ENCODE data around the gene FBXL14. TPM values are rescaled to one million over a fixed set of nuclear protein-coding genes. Genes with fewer than 3 reads are reported as not detected.

FBXL14 gene
- total and polyA plus RNA-seq, 5 donors, result 4.7 to 8.3 (median 7.8) TPM

- DNase-seq, result no peak
- H3K27me3 ChIP-seq (ENCODE audit: control insufficient read depth, insufficient read depth), result no peaks in the 10 kb centered on the region
- WGBS, result 49% methylated on average over 26 of the region's 26 CpGs
Measured at GRCh38 chr12:1531654-1532374, 62.6 kb downstream of the FBXL14 start.

DNA sequence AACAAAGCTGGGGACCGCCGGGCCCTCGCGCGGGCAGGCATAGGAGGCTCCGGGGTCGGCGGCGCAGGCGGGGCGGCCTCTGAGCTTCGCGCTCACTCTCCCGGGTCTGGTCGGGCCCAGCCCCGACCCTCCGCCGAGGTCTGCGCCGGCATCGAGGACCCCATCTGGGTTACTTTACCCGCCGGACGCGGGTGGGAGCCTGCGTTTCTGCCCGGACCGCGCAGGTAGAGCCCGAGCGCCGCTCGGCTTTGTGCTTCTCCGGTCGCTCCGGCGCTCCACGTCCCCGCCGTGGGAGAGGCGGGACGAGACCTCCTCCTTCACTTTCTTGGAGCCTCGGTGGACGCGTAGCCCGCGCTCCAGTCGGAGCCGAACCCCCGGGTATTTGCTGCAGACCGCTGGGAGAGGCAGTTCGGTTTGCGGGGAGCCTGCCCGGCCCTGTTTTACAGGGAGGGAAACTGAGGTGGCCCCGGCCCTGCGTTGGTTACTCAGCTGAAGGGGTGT, 63.2 kb downstream of the FBXL14 start:
- 4% methylated on average over 55 of the region's 56 CpGs for WGBS
- ATAC-seq (peak; percentile 36 to 41), DNase-seq (peak in 1 of 3 donors; percentile 72)
- intact Hi-C loops (cut with DNase I), result no loop called here
- peak overlapping the region; percentile 93 for H3K4me3 ChIP-seq (ENCODE audit: low read length)
- H3K4me1 ChIP-seq (ENCODE audit: control insufficient read depth, insufficient read depth, low read length), result no peaks in the 10 kb centered on the region
- H3K27ac ChIP-seq (ENCODE audit: low read length), result no peak overlapping the region
- H3K27me3 ChIP-seq (ENCODE audit: control insufficient read depth, insufficient read depth), result no peaks in the 10 kb centered on the region
- no peaks in the 10 kb centered on the region for H3K9me3 ChIP-seq (ENCODE audit: control insufficient read depth, low read length)

More at GRCh38 chr12:1531654-1532374, 62.6 kb downstream of the FBXL14 start:
- peak overlapping the region; percentile 93 for H3K4me3 ChIP-seq (ENCODE audit: low read length)
- H3K4me1 ChIP-seq (ENCODE audit: control insufficient read depth, insufficient read depth, low read length), result no peaks in the 10 kb centered on the region
- H3K9me3 ChIP-seq (ENCODE audit: control insufficient read depth, low read length), result no peaks in the 10 kb centered on the region
- ATAC-seq, result no peak
- intact Hi-C loops (cut with DNase I), result no loop called here
- no peak overlapping the region for H3K27ac ChIP-seq (ENCODE audit: low read length)

DNA sequence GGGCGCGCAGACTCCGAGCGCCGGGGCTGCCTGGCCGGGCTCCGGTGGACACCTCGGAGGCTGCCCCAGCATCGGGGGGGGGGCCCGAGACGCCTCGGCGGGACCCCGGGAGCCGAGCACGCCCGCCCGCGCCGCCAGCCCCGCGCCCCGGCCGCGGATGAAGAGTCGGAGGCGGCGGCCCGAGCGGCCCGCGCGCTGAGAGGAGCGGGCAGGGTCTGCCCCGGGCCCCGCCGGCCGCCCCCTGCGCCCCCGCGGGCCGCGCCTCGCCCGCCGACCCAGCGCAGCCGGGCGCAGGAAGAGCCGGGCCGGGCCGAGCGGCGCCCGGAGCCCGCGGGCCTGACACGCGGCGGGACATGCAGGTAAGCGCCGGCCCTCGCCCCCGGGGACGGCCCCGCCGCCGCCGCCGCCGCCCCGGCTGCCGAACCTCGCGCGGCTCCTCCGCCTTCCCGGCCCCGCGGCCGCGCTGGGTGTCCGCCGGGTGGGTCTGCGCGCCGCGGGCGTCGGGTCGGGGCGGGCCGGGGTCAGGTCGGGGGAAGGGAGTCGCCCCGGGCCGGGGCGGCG, 63.7 kb downstream of the FBXL14 start:
- intact Hi-C loops (cut with DNase I), result no loop called here

DNA sequence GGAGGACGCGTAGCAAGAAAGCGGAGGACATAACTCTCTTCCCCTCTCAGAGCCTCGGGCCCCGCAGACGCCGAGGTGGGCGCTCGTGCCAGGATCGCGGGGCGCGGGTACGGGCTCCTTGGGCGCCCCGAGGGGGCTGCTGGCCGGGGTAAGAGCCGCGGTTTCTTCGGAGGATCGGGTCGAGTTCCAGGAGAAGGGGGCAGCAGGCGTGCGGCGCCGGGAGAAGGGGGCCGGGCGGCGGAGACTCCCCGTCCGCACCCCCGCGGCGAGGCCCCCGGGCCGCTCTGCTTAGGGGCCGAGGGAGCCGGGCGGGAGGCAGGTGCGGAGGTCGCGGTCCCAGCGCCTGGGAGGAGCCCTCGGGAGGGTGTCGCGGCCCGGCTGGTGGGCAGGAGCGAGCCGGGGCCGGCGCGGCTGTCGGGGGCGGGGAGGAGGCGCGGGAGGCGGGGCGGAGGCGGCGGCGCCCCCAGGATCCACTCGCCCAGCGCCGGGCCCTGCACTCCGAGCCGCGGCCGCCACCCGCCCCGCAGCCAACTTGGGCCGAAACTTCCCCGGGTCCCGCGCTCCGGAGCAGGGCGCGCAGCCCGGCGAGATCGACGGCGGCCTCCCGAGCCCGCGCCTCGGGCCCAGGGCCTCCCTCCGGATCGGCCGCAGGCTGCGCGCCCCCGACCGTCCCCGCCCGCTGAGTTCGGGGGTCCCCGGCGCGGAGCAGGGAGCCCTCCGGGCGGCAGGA, 64.4 kb downstream of the FBXL14 start:
- Histone ChIP-seq H3K9me3 (ENCODE audit: control insufficient read depth, low read length) (no peaks in the 10 kb centered on the region), H3K27me3 (ENCODE audit: control insufficient read depth, insufficient read depth) (no peaks in the 10 kb centered on the region), H3K4me1 (ENCODE audit: control insufficient read depth, insufficient read depth, low read length) (no peaks in the 10 kb centered on the region), H3K4me3 (ENCODE audit: low read length) (peak overlapping the region; percentile 93), H3K27ac (ENCODE audit: low read length) (no peak overlapping the region)
- ATAC-seq (peak; percentile 33 to 61), DNase-seq (peak; percentile 32 to 81 (median 68))
- WGBS, result 2% methylated on average over 98 of the region's 101 CpGs
- intact Hi-C loops (cut with DNase I), result no loop called here

More for the DNA sequence above, 63.7 kb downstream of the FBXL14 start:
- Histone ChIP-seq H3K27me3 (ENCODE audit: control insufficient read depth, insufficient read depth) (no peaks in the 10 kb centered on the region), H3K4me1 (ENCODE audit: control insufficient read depth, insufficient read depth, low read length) (no peaks in the 10 kb centered on the region), H3K9me3 (ENCODE audit: control insufficient read depth, low read length) (no peaks in the 10 kb centered on the region), H3K27ac (ENCODE audit: low read length) (no peak overlapping the region), H3K4me3 (ENCODE audit: low read length) (peak overlapping the region; percentile 93)
- no peak for ATAC-seq
- no peak for DNase-seq
- WGBS, result 1% methylated on average over 99 of the region's 99 CpGs

- no peak overlapping the region for H3K27ac ChIP-seq (ENCODE audit: low read length)
- DNase-seq (no peak), ATAC-seq (no peak)
- WGBS, result 65% methylated on average over 11 of the region's 11 CpGs
- no peaks in the 10 kb centered on the region for H3K27me3 ChIP-seq (ENCODE audit: control insufficient read depth, insufficient read depth)
- no peaks in the 10 kb centered on the region for H3K9me3 ChIP-seq (ENCODE audit: control insufficient read depth, low read length)
- H3K4me1 ChIP-seq (ENCODE audit: control insufficient read depth, insufficient read depth, low read length), result no peaks in the 10 kb centered on the region
- intact Hi-C loops (cut with DNase I), result no loop called here
- H3K4me3 ChIP-seq (ENCODE audit: low read length), result peak overlapping the region; percentile 93
Measured at GRCh38 chr12:1529228-1529861, 65.0 kb downstream of the FBXL14 start.

DNA sequence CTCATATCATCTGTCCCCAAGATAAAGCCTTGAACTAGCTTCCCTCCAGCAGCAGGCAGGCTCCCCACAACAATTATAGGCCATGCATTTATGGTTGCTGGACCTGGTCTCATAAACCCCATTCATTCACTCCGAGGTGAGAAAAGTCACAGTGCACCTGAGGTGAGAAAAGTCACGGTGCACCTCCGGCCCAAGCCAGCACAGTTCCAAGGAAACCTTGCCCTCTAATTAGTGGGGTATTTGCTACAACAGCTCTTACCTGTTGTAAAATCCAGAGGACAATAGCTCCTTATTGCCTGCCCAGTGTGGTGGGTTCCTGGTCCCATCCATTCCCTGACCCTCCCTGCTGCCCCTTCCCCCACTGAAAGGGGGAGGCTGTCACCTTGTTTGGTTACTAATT, 65.6 kb downstream of the FBXL14 start:
- DNase-seq, result no peak
- Histone ChIP-seq H3K4me3 (ENCODE audit: low read length) (no peak overlapping the region), H3K9me3 (ENCODE audit: control insufficient read depth, low read length) (no peaks in the 10 kb centered on the region), H3K4me1 (ENCODE audit: control insufficient read depth, insufficient read depth, low read length) (no peaks in the 10 kb centered on the region), H3K27ac (ENCODE audit: low read length) (no peak overlapping the region), H3K27me3 (ENCODE audit: control insufficient read depth, insufficient read depth) (no peaks in the 10 kb centered on the region)
- no peak for ATAC-seq
- intact Hi-C loops (cut with DNase I), result no loop called here
- WGBS, result 96% methylated on average over 3 of the region's 3 CpGs

GRCh38 chr12:1527789-1528188, 66.6 kb downstream of the FBXL14 start:
- Histone ChIP-seq H3K4me1 (ENCODE audit: control insufficient read depth, insufficient read depth, low read length) (no peaks in the 10 kb centered on the region), H3K4me3 (ENCODE audit: low read length) (no peak overlapping the region), H3K27ac (ENCODE audit: low read length) (no peak overlapping the region), H3K27me3 (ENCODE audit: control insufficient read depth, insufficient read depth) (no peaks in the 10 kb centered on the region), H3K9me3 (ENCODE audit: control insufficient read depth, low read length) (no peaks in the 10 kb centered on the region)
- intact Hi-C loops (cut with DNase I), result no loop called here
- DNase-seq (peak in 1 of 3 donors; percentile 9), ATAC-seq (no peak)
- WGBS, result 66% methylated on average over 4 of the region's 4 CpGs

DNA sequence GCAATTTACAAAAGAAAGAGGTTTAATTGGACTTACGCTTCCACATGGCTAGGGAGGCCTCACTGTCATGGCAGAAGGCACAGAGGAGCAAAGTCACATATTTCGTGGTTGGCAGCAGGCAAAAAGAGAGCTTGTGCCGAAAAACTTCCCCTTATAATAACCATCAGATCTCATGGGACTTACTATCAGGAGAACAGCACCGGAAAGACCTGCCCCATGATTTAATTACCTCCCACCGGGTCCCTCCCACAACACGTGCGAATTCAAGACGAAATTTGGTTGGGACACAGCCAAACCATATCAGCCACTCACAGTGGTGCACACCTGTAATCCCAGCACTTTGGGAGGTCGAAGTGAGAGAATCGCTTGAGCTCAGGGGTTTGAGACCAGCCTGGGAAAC, 68.5 kb downstream of the FBXL14 start:
- Histone ChIP-seq H3K4me3 (ENCODE audit: low read length) (no peak overlapping the region), H3K9me3 (ENCODE audit: control insufficient read depth, low read length) (no peaks in the 10 kb centered on the region), H3K27ac (ENCODE audit: low read length) (no peak overlapping the region), H3K27me3 (ENCODE audit: control insufficient read depth, insufficient read depth) (no peaks in the 10 kb centered on the region), H3K4me1 (ENCODE audit: control insufficient read depth, insufficient read depth, low read length) (no peaks in the 10 kb centered on the region)
- ATAC-seq, result no peak
- WGBS, result 74% methylated on average over 10 of the region's 10 CpGs
- no peak for DNase-seq
- intact Hi-C loops (cut with DNase I), result no loop called here

GRCh38 chr12:1523558-1524050, 70.8 kb downstream of the FBXL14 start:
- H3K4me3 ChIP-seq (ENCODE audit: low read length), result no peak overlapping the region
- no peak overlapping the region for H3K27ac ChIP-seq (ENCODE audit: low read length)
- no peak for ATAC-seq
- 62% methylated on average over 13 of the region's 13 CpGs for WGBS
- H3K27me3 ChIP-seq (ENCODE audit: control insufficient read depth, insufficient read depth), result no peaks in the 10 kb centered on the region
- no peaks in the 10 kb centered on the region for H3K4me1 ChIP-seq (ENCODE audit: control insufficient read depth, insufficient read depth, low read length)
- peak in 1 of 3 donors; percentile 13 for DNase-seq
- intact Hi-C loops (cut with DNase I), result no loop called here
- no peaks in the 10 kb centered on the region for H3K9me3 ChIP-seq (ENCODE audit: control insufficient read depth, low read length)

DNA sequence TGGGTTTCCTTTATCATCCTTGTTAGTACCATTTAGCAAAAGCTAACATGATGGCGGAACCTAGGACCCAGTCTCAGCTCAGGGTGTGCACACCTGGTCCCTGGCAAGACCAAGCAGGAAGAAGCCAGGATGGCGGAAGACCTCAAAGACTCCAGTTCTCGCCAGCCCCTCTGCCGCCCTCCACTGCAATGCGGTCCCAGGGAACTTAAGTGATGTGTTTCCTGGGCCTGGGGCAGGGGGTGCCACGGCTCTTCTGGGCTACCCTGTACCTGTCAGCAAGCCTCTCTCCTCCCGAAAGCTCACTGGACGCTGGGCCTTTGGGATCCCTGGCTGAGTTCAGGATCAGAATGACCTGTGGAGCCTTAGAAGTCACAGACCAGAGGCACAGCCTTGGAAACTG, 71.3 kb downstream of the FBXL14 start:
- DNase-seq, result peak in 1 of 3 donors; percentile 27
- intact Hi-C loops (cut with DNase I), result no loop called here
- no peaks in the 10 kb centered on the region for H3K27me3 ChIP-seq (ENCODE audit: control insufficient read depth, insufficient read depth)
- H3K9me3 ChIP-seq (ENCODE audit: control insufficient read depth, low read length), result no peaks in the 10 kb centered on the region
- ATAC-seq, result no peak
- H3K4me3 ChIP-seq (ENCODE audit: low read length), result no peak overlapping the region
- H3K27ac ChIP-seq (ENCODE audit: low read length), result no peak overlapping the region
- no peaks in the 10 kb centered on the region for H3K4me1 ChIP-seq (ENCODE audit: control insufficient read depth, insufficient read depth, low read length)
- 90% methylated on average over 8 of the region's 8 CpGs for WGBS
